SU-DHL-6 (cell line): ENCODE results near the gene NRL.
"Not testable (repeated sequence)": the region's sequence is repeated elsewhere in the genome, so short reads cannot be mapped to it uniquely, and the experiment has no call there.

Experiments
- H2AFZ ChIP-seq: fragments of 200-600 bp; sonication (generic); 2 replicates; pipeline ENCODE4 v1.6.1; 2014; ENCODE audit warnings: low read depth, mild to moderate bottlenecking, moderate library complexity, mixed read lengths, antibody characterized with exemption, low read length; ENCODE audit not compliant: severe bottlenecking
- H3F3A ChIP-seq: fragments of 200-600 bp; shearing (Covaris generic); 2 replicates; pipeline ENCODE4 v1.6.0; 2016; ENCODE audit warnings: antibody characterized with exemption, mild to moderate bottlenecking; ENCODE audit not compliant: insufficient read depth
- H3K27ac ChIP-seq: fragments of 200-600 bp; sonication (generic); 2 replicates; pipeline ENCODE4 v1.5.1; 2016; ENCODE audit warnings: low read depth, mild to moderate bottlenecking, low read length, moderate library complexity, mixed read lengths
- H3K27me3 ChIP-seq: fragments of 200-600 bp; sonication (generic), shearing (Covaris generic); 2 replicates; pipeline ENCODE4 v1.6.0; 2014; ENCODE audit warnings: mild to moderate bottlenecking, low read length
- H3K36me3 ChIP-seq: fragments of 200-600 bp; sonication (generic); 2 replicates; pipeline ENCODE4 v1.6.1; 2014; ENCODE audit warnings: mild to moderate bottlenecking, low read length, mixed read lengths
- H3K4me2 ChIP-seq: fragments of 300-600, 200-600 bp; shearing (Covaris generic), sonication (generic); 2 replicates; pipeline ENCODE4 v1.6.0; 2014; ENCODE audit warnings: low read length, low read depth, mild to moderate bottlenecking; ENCODE audit not compliant: poor library complexity, severe bottlenecking
- H3K4me3 ChIP-seq: fragments of 200-600 bp; sonication (generic); 2 replicates; pipeline ENCODE4 v1.5.1; 2014; ENCODE audit warnings: antibody characterized with exemption, low read length, mild to moderate bottlenecking, mixed read lengths; ENCODE audit not compliant: insufficient read depth, poor library complexity, severe bottlenecking
- H3K79me2 ChIP-seq: fragments of 200-600 bp; sonication (generic); 2 replicates; pipeline ENCODE4 v1.6.1; 2014; ENCODE audit warnings: mild to moderate bottlenecking, low read length, moderate library complexity; ENCODE audit not compliant: insufficient read depth
- H3K9ac ChIP-seq: fragments of 200-600 bp; sonication (generic); 2 replicates; pipeline ENCODE4 v1.7.0; 2014; ENCODE audit warnings: mild to moderate bottlenecking, low read length
- H3K9me2 ChIP-seq: fragments of 200-600 bp; sonication (generic); replicated peaks from 2 replicates; pipeline ENCODE4 v1.6.1; 2014; ENCODE audit warnings: low read length; ENCODE audit not compliant: insufficient read depth
- H3K9me3 ChIP-seq: fragments of 200-600 bp; sonication (generic); 2 replicates; pipeline ENCODE4 v1.6.1; 2014; ENCODE audit warnings: low read length, mixed read lengths; ENCODE audit not compliant: insufficient read depth
- H4K20me1 ChIP-seq: fragments of 200-600 bp; sonication (generic); 2 replicates; pipeline ENCODE4 v1.6.1; 2014; ENCODE audit warnings: low read depth, mild to moderate bottlenecking, antibody characterized with exemption, low read length, moderate library complexity, mixed read lengths
- CTCF ChIP-seq: fragments of 200-600 bp; sonication (generic); IDR thresholded peaks from one replicate; pipeline ENCODE4 v1.5.1; 2017; ENCODE audit warnings: antibody characterized with exemption, mild to moderate bottlenecking, low read length, moderate library complexity; ENCODE audit not compliant: insufficient read depth, poor library complexity, severe bottlenecking
- EZH2phosphoT487 ChIP-seq: fragments of 200-600 bp; sonication (generic), shearing (Covaris generic); conservative IDR thresholded peaks from 2 replicates; pipeline ENCODE4 v1.6.1; 2018; ENCODE audit warnings: mild to moderate bottlenecking, antibody characterized with exemption, low read length, moderate library complexity, mixed read lengths

Gene NRL

GRCh38 chr14:24036169-24036962 is 78.4 kb downstream of the NRL start:
- peak overlapping the region; percentile 91 for H2AFZ ChIP-seq
- no peaks in the 10 kb centered on the region for H3K79me2 ChIP-seq
- H3K4me3 ChIP-seq = peak overlapping the region; percentile 51
- H4K20me1 ChIP-seq = no peaks in the 10 kb centered on the region
- H3K27ac ChIP-seq = no peak overlapping the region
- no peaks in the 10 kb centered on the region for H3F3A ChIP-seq
- H3K4me2 ChIP-seq = peak overlapping the region; percentile 61
- H3K27me3 ChIP-seq = no peaks in the 10 kb centered on the region
- no peaks in the 10 kb centered on the region for H3K36me3 ChIP-seq
- peak; percentile 63 for TF ChIP-seq CTCF
- no peak for TF ChIP-seq EZH2phosphoT487
- no peaks in the 10 kb centered on the region for H3K9me2 ChIP-seq
- peaks cover 5% of the 10 kb centered on the region; the same call in 1 of the 2 replicates for H3K9me3 ChIP-seq
- peak overlapping the region; percentile 68 for H3K9ac ChIP-seq

GRCh38 chr14:24035769-24036168 is 79.0 kb downstream of the NRL start:
- not testable (repeated sequence) for H3K27me3 ChIP-seq, H4K20me1 ChIP-seq, H3K36me3 ChIP-seq, H3K79me2 ChIP-seq, H3K9me3 ChIP-seq, H3K9me2 ChIP-seq, H3F3A ChIP-seq, H3K27ac ChIP-seq
- Histone ChIP-seq H3K4me2 (peak overlapping the region; percentile 61), H3K4me3 (peak overlapping the region; percentile 51), H2AFZ (peak overlapping the region; percentile 91), H3K9ac (peak overlapping the region; percentile 68; the same call in 1 of the 2 replicates)

- Histone ChIP-seq H3F3A (no peaks in the 10 kb centered on the region), H3K79me2 (no peaks in the 10 kb centered on the region), H3K4me3 (no peak overlapping the region), H3K9me3 (peaks cover 5% of the 10 kb centered on the region; the same call in 1 of the 2 replicates), H3K27me3 (no peaks in the 10 kb centered on the region), H2AFZ (no peak overlapping the region), H3K9ac (no peak overlapping the region), H3K4me2 (no peak overlapping the region), H3K27ac (no peak overlapping the region), H4K20me1 (no peaks in the 10 kb centered on the region), H3K36me3 (no peaks in the 10 kb centered on the region), H3K9me2 (no peaks in the 10 kb centered on the region)
- TF ChIP-seq CTCF = no peak
- no peak for TF ChIP-seq EZH2phosphoT487
Observed at GRCh38 chr14:24032727-24033418, 81.9 kb downstream of the NRL start.

GRCh38 chr14:24031331-24031730 is 83.4 kb downstream of the NRL start:
- not testable (repeated sequence) for H3K27me3 ChIP-seq, H3K27ac ChIP-seq, H3K79me2 ChIP-seq, H3K9me3 ChIP-seq, H3F3A ChIP-seq, H3K9me2 ChIP-seq, H3K9ac ChIP-seq, H3K4me3 ChIP-seq, H3K4me2 ChIP-seq, H2AFZ ChIP-seq, H3K36me3 ChIP-seq, H4K20me1 ChIP-seq

- not testable (repeated sequence) for H3K4me2 ChIP-seq, H3F3A ChIP-seq, H3K36me3 ChIP-seq, H3K9me2 ChIP-seq, H3K9me3 ChIP-seq, H3K9ac ChIP-seq, H3K27me3 ChIP-seq, H3K79me2 ChIP-seq, H3K4me3 ChIP-seq, H2AFZ ChIP-seq, H3K27ac ChIP-seq, H4K20me1 ChIP-seq
Observed at GRCh38 chr14:24029687-24030086, 85.1 kb downstream of the NRL start.
